SIG-M5 treated with dmso at 0.1 percent for 504 hours (cell line): ENCODE measurements around the gene ACTR1A.

Experiments used
- DNase-seq: peaks from one replicate; lab custom pipeline; 2025; ENCODE audit not compliant: unreplicated experiment; lab: John Stamatoyannopoulos, UW

The ACTR1A gene

GRCh38 chr10:102431452-102432124 lies 70.9 kb downstream of the ACTR1A start:
- DNase-seq = peak; percentile 38

DNA sequence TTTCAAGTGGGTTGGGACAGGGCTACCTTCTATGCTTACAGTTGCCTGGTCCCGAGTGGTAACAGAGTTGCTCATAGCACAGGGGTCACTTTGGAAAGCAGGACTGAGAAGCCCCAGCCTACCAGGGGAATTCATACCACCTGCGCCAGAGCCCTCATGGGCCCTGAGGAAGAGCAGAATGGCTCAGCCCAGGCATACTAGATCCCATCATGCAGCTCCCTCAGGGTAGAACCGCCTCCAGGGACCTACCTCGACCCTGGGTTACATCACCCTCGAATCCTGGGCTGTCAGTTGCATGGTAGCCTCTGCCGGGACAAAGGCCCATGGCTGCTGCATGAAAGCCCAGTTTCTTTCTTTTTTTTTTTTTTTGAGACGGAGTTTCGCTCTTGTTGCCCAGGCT lies 73.0 kb downstream of the ACTR1A start:
- DNase-seq = no peak
